ENCODE measurements around the gene SERINC3. TPM values are rescaled to one million over a fixed set of nuclear protein-coding genes. Genes with fewer than 3 reads are reported as not detected.

Gene SERINC3
- total and polyA plus RNA-seq, 2 of the 13 experiments (the other 11 are each of a cell fraction or from before 2014, with no cell fraction given), result 82.0 to 226 TPM

DNA sequence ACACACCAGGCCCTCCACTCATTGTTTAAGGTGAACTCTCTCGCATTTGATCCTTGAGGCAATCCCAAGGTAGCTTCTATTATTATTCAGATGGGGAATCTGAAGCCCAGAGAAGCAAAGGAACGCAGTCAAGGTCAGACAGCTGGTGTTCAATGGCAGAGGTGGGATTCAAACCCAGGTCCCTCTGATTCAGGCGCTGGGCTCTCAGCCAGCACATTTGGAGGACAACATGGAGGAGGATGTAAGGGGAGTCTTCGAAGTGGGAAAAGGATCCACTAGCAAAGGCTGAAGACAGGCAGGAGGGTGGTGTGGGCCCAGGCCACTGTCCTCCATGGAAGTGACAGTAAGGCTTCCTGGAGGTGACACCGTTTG is 60.1 kb downstream of the SERINC3 start (continued):
- TF ChIP-seq, protein P1, sequence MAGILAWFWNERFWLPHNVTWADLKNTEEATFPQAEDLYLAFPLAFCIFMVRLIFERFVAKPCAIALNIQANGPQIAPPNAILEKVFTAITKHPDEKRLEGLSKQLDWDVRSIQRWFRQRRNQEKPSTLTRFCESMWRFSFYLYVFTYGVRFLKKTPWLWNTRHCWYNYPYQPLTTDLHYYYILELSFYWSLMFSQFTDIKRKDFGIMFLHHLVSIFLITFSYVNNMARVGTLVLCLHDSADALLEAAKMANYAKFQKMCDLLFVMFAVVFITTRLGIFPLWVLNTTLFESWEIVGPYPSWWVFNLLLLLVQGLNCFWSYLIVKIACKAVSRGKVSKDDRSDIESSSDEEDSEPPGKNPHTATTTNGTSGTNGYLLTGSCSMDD (CRISPR knock-in tag; IDR thresholded peaks at IDR 0.05), result no peak
- TF ChIP-seq, protein P2, sequence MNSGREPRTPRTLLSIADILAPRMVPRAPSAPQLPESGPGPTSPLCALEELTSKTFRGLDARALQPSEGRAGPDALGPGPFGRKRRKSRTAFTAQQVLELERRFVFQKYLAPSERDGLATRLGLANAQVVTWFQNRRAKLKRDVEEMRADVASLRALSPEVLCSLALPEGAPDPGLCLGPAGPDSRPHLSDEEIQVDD (CRISPR knock-in tag; IDR thresholded peaks at IDR 0.05; ENCODE audit: borderline replicate concordance), result no peak
- TF ChIP-seq ZNF235 (CRISPR knock-in tag; IDR thresholded peaks at IDR 0.05; ENCODE audit: borderline replicate concordance), result no peak
- TF ChIP-seq UBTF (CRISPR knock-in tag; IDR thresholded peaks at IDR 0.05), result no peak
- TF ChIP-seq PHF5A (CRISPR knock-in tag; IDR thresholded peaks at IDR 0.05; ENCODE audit: low read depth, unreplicated experiment), result no peak
- no peak for TF ChIP-seq TCF7 (IDR thresholded peaks at IDR 0.05; ENCODE audit: low read depth)
- no peak for TF ChIP-seq HOXA3 (CRISPR knock-in tag; IDR thresholded peaks at IDR 0.05)
- TF ChIP-seq ZBTB26 (CRISPR knock-in tag; IDR thresholded peaks at IDR 0.05; ENCODE audit: borderline replicate concordance), result peak; percentile 45; the same call in 1 of the 2 replicates
- TF ChIP-seq ZNF382 (CRISPR knock-in tag; IDR thresholded peaks at IDR 0.05; ENCODE audit: borderline replicate concordance), result no peak
- no peak for TF ChIP-seq NBN (conservative IDR thresholded peaks at IDR 0.05)
- 0 out of 2 replicates have a peak, but pooled peaks have one; percentile 14 for TF ChIP-seq ISL2 (CRISPR knock-in tag; IDR thresholded peaks at IDR 0.05)
- no peak for TF ChIP-seq ZNF589 (CRISPR knock-in tag; conservative IDR thresholded peaks at IDR 0.05)
- TF ChIP-seq DMAP1 (CRISPR knock-in tag; IDR thresholded peaks at IDR 0.05), result no peak
- no peak for TF ChIP-seq ZNF331 (CRISPR knock-in tag; IDR thresholded peaks at IDR 0.05)
- TF ChIP-seq ZNF3 (CRISPR knock-in tag; IDR thresholded peaks at IDR 0.05), result no peak
- TF ChIP-seq NR2F6 (IDR thresholded peaks at IDR 0.05), result no peak
- no peak for TF ChIP-seq NR2F6 (CRISPR knock-in tag; IDR thresholded peaks at IDR 0.05)
- TF ChIP-seq XBP1 (CRISPR knock-in tag; IDR thresholded peaks at IDR 0.05), result no peak
- no peak for TF ChIP-seq HDAC6 (IDR thresholded peaks at IDR 0.05; ENCODE audit: low read depth, low read length)
- TF ChIP-seq, protein P3, sequence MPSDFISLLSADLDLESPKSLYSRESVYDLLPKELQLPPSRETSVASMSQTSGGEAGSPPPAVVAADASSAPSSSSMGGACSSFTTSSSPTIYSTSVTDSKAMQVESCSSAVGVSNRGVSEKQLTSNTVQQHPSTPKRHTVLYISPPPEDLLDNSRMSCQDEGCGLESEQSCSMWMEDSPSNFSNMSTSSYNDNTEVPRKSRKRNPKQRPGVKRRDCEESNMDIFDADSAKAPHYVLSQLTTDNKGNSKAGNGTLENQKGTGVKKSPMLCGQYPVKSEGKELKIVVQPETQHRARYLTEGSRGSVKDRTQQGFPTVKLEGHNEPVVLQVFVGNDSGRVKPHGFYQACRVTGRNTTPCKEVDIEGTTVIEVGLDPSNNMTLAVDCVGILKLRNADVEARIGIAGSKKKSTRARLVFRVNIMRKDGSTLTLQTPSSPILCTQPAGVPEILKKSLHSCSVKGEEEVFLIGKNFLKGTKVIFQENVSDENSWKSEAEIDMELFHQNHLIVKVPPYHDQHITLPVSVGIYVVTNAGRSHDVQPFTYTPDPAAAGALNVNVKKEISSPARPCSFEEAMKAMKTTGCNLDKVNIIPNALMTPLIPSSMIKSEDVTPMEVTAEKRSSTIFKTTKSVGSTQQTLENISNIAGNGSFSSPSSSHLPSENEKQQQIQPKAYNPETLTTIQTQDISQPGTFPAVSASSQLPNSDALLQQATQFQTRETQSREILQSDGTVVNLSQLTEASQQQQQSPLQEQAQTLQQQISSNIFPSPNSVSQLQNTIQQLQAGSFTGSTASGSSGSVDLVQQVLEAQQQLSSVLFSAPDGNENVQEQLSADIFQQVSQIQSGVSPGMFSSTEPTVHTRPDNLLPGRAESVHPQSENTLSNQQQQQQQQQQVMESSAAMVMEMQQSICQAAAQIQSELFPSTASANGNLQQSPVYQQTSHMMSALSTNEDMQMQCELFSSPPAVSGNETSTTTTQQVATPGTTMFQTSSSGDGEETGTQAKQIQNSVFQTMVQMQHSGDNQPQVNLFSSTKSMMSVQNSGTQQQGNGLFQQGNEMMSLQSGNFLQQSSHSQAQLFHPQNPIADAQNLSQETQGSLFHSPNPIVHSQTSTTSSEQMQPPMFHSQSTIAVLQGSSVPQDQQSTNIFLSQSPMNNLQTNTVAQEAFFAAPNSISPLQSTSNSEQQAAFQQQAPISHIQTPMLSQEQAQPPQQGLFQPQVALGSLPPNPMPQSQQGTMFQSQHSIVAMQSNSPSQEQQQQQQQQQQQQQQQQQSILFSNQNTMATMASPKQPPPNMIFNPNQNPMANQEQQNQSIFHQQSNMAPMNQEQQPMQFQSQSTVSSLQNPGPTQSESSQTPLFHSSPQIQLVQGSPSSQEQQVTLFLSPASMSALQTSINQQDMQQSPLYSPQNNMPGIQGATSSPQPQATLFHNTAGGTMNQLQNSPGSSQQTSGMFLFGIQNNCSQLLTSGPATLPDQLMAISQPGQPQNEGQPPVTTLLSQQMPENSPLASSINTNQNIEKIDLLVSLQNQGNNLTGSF (CRISPR knock-in tag; IDR thresholded peaks at IDR 0.05), result no peak
- TF ChIP-seq TBP (CRISPR knock-in tag; IDR thresholded peaks at IDR 0.05), result no peak
